Renal cortical epithelial cell (primary cell): ENCODE data around the gene GTPBP8. TPM values are rescaled to one million over a fixed set of nuclear protein-coding genes. Genes with fewer than 3 reads are reported as not detected.

Experiments
- total RNA-seq: library from RNA; depleted of rRNA; stranded (reverse); fragments of >200 nt; gene quantifications from 2 replicates; pipeline ENCODE4 v1.2.3, GENCODE V29; 2014

GTPBP8 gene
- total RNA-seq, 1 donor from 2014 or later: 33.1 TPM

Other genes starting within 250 kb of the GTPBP8 start
- not detected in 2 replicates for gene CD200R1L, start 144.1 kb upstream of the GTPBP8 start, total RNA-seq
- 0.17 TPM in 1 of 2 replicates, not detected in the other for gene CD200R1, start 15.9 kb upstream of the GTPBP8 start, total RNA-seq
- 0.52 and 3.0 TPM in 2 replicates for gene BOC, start 220.6 kb downstream of the GTPBP8 start, total RNA-seq